Upper lobe of left lung (tissue), 6 donors: ENCODE results near the gene EPYC. TPM values are rescaled to one million over a fixed set of nuclear protein-coding genes. Genes with fewer than 3 reads are reported as not detected.
A peak's percentile ranks its signal among the peaks of the same experiment; 100 is the strongest.

Experiments
- ATAC-seq, 2 donors: fragments of 200-7000 bp; cut with Tn5 transposase; one replicate each; pipeline ENCODE4 v1.9.1; 2022; ENCODE audit warnings: mild to moderate bottlenecking in 2 of 2, moderate library complexity in 2 of 2; ENCODE audit not compliant: low FRiP score in 2 of 2
- DNase-seq, 2 donors: peaks; one replicate each; pipeline ENCODE4 v3.0.0-alpha.2; 2019 to 2020
- H3K27ac ChIP-seq, 4 donors: fragments of 200-600 bp; sonication (generic); one replicate each; pipeline ENCODE4 v1.5.1; 2016 to 2019
- H3K27me3 ChIP-seq, 4 donors: fragments of 200-600 bp; sonication (generic); one replicate each; pipeline ENCODE4 v1.5.1; 2017 to 2019
- H3K36me3 ChIP-seq, 4 donors: fragments of 200-600 bp; sonication (generic); one replicate each; pipeline ENCODE4 v1.5.1; 2016 to 2019
- H3K4me1 ChIP-seq, 4 donors: fragments of 200-600 bp; sonication (generic); one replicate each; pipeline ENCODE4 v1.5.1; 2018 to 2019
- H3K4me3 ChIP-seq, 4 donors: fragments of 200-600 bp; sonication (generic); one replicate each; pipeline ENCODE4 v1.5.1; 2017 to 2019; ENCODE audit warnings: mild to moderate bottlenecking in 2 of 4, moderate library complexity in 1 of 4
- H3K9me3 ChIP-seq, 4 donors: fragments of 200-600 bp; sonication (generic); one replicate each; pipeline ENCODE4 v1.5.1; 2018 to 2019
- EP300 ChIP-seq, 4 donors: sonication (generic); formaldehyde crosslinking; IDR thresholded peaks; one replicate each; pipeline ENCODE4 v1.5.1; 2017; ENCODE audit warnings: antibody characterized with exemption in 4 of 4, control low read depth in 2 of 4
- POLR2A ChIP-seq, 4 donors: fragments of 450-650 bp; IDR thresholded peaks; one replicate each; pipeline ENCODE4 v1.5.1; 2016 to 2017; ENCODE audit warnings: antibody characterized with exemption in 4 of 4, mild to moderate bottlenecking in 2 of 4
- POLR2AphosphoS5 ChIP-seq, 2 donors: sonication (generic); formaldehyde crosslinking; IDR thresholded peaks; one replicate each; pipeline ENCODE4 v1.5.1; 2017; ENCODE audit warnings: antibody characterized with exemption in 2 of 2
- WGBS, 2 donors: methylation state at CpG; one replicate each; pipeline ENCODE4 v1.1.5; 2017 to 2018; 5-methylcytosine and 5-hydroxymethylcytosine counted together
- total RNA-seq, 6 donors: library from RNA; depleted of rRNA in 4 of 6; stranded (reverse); fragments of >200 nt in 4 of 6; gene quantifications; one replicate each; pipeline versions ENCODE4 v1.1.0 to v1.2.1, GENCODE V29; 2016 to 2021
- TF ChIP-seq, protein P1 (sequence below), 6 experiments: fragments of 450-650 bp in 4 of 6; fragments of 200-600 bp in 2 of 6; sonication (generic) in 2 of 6; IDR thresholded peaks; one replicate each; pipeline ENCODE4 v1.5.1; 2016 to 2019; ENCODE audit warnings: antibody characterized with exemption in 6 of 6
- donor health status: DM: no; HTN: no; CAD: no; lungs with moderate emphysema.
- donor health status: DM: no; HTN: yes; CAD: no; lungs with severe emphysema.

Gene EPYC
- total RNA-seq, 6 donors from 2014 or later: not detected

DNA sequence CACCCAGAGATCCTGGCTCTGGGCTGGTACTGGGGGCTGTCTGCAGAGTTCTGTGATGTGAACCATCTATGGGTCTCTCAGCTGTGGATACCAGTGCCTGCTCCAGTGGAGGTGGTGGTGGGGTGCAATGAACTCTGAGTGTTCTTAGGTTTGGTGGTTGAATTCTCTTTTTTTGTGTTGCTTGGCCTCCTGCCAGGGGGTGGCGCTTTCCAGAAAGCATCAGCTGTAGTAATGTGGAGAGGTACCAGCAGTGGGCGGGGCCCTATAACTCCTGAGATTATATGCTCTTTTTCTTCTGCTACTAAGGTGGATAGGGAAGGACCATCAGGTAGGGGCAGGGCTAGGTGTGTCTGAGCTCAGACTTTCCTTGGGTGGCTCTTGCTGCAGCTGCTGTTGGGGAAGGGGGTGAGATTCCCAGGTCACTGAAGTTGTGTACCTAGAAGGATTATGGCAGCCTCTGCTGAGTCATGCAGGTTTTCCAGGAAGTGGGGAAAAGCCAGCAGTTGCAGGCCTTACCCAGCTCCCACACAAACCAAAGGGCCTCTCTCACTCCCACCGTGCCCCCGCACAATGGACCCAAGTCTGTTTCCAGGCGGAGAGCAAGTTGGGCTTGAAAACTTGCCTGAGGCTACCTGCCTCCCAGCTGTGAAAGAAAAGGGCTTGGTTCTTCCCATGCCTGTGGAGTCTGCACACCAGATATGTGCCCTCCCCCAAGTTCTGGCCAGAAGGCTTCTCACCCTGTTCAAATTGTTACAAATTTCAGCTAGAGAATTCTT lies 68.4 kb downstream of the EPYC start:
- no peak for DNase-seq
- TF ChIP-seq POLR2AphosphoS5 (IDR thresholded peaks at IDR 0.05) (no peak), POLR2A (IDR thresholded peaks at IDR 0.05) (no peak), EP300 (IDR thresholded peaks at IDR 0.05) (no peak)
- TF ChIP-seq, protein P1, sequence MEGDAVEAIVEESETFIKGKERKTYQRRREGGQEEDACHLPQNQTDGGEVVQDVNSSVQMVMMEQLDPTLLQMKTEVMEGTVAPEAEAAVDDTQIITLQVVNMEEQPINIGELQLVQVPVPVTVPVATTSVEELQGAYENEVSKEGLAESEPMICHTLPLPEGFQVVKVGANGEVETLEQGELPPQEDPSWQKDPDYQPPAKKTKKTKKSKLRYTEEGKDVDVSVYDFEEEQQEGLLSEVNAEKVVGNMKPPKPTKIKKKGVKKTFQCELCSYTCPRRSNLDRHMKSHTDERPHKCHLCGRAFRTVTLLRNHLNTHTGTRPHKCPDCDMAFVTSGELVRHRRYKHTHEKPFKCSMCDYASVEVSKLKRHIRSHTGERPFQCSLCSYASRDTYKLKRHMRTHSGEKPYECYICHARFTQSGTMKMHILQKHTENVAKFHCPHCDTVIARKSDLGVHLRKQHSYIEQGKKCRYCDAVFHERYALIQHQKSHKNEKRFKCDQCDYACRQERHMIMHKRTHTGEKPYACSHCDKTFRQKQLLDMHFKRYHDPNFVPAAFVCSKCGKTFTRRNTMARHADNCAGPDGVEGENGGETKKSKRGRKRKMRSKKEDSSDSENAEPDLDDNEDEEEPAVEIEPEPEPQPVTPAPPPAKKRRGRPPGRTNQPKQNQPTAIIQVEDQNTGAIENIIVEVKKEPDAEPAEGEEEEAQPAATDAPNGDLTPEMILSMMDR (IDR thresholded peaks at IDR 0.05): no peak
- WGBS, 2 donors: 88 to 91% methylated on average over 5 of the region's 5 CpGs
- Histone ChIP-seq H3K27me3 (no peaks in the 10 kb centered on the region), H3K4me3 (no peak overlapping the region), H3K36me3 (no peaks in the 10 kb centered on the region), H3K4me1 (no peaks in the 10 kb centered on the region), H3K27ac (no peak overlapping the region), H3K9me3 (no peaks in the 10 kb centered on the region)
- no peak for ATAC-seq

DNA sequence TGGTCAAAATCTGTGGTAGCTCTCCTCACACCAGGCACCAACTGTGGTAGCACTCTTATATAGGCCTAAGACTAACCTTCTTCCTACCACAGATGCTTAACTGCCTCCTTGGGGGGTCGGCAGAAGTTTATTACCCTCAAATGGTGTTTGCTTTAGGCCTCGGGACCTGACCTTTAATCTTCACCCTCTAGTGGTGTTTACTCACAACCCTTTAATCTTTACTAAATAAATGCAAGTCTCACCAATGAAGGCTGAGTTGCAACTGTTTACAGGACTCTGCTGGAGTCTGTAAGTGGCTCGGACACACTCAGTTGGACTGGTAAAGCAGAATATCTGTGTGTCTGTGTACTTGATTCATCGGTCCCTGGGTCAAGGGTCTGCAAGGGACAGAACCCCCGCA lies 79.2 kb downstream of the EPYC start:
- no peak for TF ChIP-seq POLR2A (IDR thresholded peaks at IDR 0.05)
- TF ChIP-seq POLR2AphosphoS5 (IDR thresholded peaks at IDR 0.05): no peak
- TF ChIP-seq, protein P1 (IDR thresholded peaks at IDR 0.05): no peak
- no peak for TF ChIP-seq EP300 (IDR thresholded peaks at IDR 0.05)
- ATAC-seq: no peak
- peaks cover 0 to 4% (median 3%) of the 10 kb centered on the region in 4 donors for H3K9me3 ChIP-seq
- H3K4me1 ChIP-seq: no peaks in the 10 kb centered on the region
- DNase-seq: no peak
- WGBS, 2 donors: 67 to 69% methylated on average over 5 of the region's 5 CpGs
- no peaks in the 10 kb centered on the region for H3K36me3 ChIP-seq
- no peak overlapping the region for H3K27ac ChIP-seq
- no peak overlapping the region for H3K4me3 ChIP-seq
- H3K27me3 ChIP-seq: no peaks in the 10 kb centered on the region

DNA sequence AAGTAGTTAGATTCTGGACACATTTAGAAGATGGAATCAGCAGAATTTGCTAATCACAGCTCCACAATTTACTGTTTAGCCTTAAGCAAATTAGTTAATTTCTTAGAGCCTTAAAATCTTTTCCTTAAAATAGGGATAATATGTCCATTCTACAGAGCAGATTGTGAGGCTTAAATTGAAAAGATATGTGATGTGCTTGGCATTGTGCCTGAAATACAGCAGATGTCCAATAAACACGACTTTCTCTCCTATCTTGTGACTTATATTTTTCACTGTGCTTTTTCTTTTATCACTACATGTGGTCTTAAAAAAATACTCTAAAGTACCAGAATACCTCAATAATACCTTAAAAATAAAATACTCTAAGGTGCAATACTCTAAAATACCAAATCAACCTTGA lies 80.4 kb downstream of the EPYC start:
- DNase-seq: no peak
- H3K27ac ChIP-seq: no peak overlapping the region
- TF ChIP-seq, protein P1 (IDR thresholded peaks at IDR 0.05): no peak
- no peak for TF ChIP-seq EP300 (IDR thresholded peaks at IDR 0.05)
- ATAC-seq: no peak
- WGBS, 2 donors: 65 to 67% methylated on average over 1 of the region's 1 CpG
- no peaks in the 10 kb centered on the region for H3K27me3 ChIP-seq
- no peaks in the 10 kb centered on the region for H3K36me3 ChIP-seq
- no peaks in the 10 kb centered on the region for H3K4me1 ChIP-seq
- no peaks in the 10 kb centered on the region for H3K9me3 ChIP-seq
- no peak overlapping the region for H3K4me3 ChIP-seq

DNA sequence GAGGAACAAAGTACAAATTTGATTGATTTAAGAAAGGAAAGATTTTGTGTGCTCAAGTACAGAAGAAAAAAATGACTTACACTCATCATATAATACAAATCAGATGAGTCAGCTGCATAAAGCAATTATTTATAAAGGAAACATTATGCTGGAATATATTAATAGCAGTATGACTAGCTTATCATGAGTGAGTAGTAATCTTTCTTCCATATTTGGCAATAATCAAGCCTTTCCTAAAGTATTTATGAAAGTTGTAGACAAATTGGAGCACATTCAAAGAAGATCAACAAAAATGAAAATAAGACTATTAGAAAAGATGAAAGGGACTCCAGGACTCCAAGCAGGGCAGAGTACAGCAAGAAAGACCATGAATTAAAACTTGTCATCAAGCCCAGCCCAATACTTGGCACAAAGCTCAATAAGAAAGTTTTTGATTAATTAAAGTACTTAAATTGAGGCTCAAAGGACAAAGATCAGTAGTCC lies 82.6 kb downstream of the EPYC start:
- H3K4me3 ChIP-seq: no peak overlapping the region
- no peaks in the 10 kb centered on the region for H3K9me3 ChIP-seq
- ATAC-seq (peak in 1 of 2 donors; percentile 38), DNase-seq (no peak)
- H3K36me3 ChIP-seq: no peaks in the 10 kb centered on the region
- H3K27ac ChIP-seq: no peak overlapping the region
- H3K4me1 ChIP-seq: no peaks in the 10 kb centered on the region
- no peaks in the 10 kb centered on the region for H3K27me3 ChIP-seq
- TF ChIP-seq, protein P1 (IDR thresholded peaks at IDR 0.05): no peak
- no peak for TF ChIP-seq POLR2A (IDR thresholded peaks at IDR 0.05)
- no peak for TF ChIP-seq POLR2AphosphoS5 (IDR thresholded peaks at IDR 0.05)
- no peak for TF ChIP-seq EP300 (IDR thresholded peaks at IDR 0.05)

DNA sequence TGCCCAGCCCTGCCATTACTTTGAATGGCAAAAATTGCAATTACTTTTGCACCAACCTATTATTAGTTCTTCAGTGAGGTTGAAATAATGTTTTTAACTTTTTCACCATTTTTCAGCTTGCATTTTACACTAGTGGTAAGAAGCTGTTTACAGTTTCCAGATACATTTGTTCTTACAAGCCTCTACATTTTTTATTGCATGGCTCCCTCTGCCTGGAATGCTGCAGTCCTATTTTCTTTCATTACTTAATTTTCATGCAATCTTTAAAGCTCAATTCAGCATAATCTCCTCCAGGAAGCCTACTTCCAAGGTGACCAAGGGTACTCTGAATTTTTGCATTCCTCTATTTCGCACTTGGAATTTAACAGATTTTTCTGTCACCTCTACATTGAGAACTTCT lies 83.2 kb downstream of the EPYC start:
- TF ChIP-seq POLR2AphosphoS5 (IDR thresholded peaks at IDR 0.05) (no peak), POLR2A (IDR thresholded peaks at IDR 0.05) (no peak), EP300 (IDR thresholded peaks at IDR 0.05) (no peak)
- TF ChIP-seq, protein P1 (IDR thresholded peaks at IDR 0.05): no peak
- Histone ChIP-seq H3K9me3 (no peaks in the 10 kb centered on the region), H3K4me1 (no peaks in the 10 kb centered on the region), H3K36me3 (no peaks in the 10 kb centered on the region), H3K27ac (no peak overlapping the region), H3K4me3 (no peak overlapping the region), H3K27me3 (no peaks in the 10 kb centered on the region)
- DNase-seq (no peak), ATAC-seq (no peak)
- WGBS, 2 donors: 68 to 91% methylated on average over 1 of the region's 1 CpG
